Stimulated activated CD4-positive, alpha-beta T cell treated with anti-CD3 and anti-CD28 coated beads, Interleukin-1b, Interleukin-23, amount 100 ng/mL, for 1 hour (primary cell): ENCODE results near the gene TMEM8B.

Experiments
- DNase-seq, 2 donors: peaks; one replicate each; pipeline ENCODE4 v3.0.0-alpha.2; 2020; ENCODE audit warnings: low read depth in 2 of 2

Gene TMEM8B, protein sequence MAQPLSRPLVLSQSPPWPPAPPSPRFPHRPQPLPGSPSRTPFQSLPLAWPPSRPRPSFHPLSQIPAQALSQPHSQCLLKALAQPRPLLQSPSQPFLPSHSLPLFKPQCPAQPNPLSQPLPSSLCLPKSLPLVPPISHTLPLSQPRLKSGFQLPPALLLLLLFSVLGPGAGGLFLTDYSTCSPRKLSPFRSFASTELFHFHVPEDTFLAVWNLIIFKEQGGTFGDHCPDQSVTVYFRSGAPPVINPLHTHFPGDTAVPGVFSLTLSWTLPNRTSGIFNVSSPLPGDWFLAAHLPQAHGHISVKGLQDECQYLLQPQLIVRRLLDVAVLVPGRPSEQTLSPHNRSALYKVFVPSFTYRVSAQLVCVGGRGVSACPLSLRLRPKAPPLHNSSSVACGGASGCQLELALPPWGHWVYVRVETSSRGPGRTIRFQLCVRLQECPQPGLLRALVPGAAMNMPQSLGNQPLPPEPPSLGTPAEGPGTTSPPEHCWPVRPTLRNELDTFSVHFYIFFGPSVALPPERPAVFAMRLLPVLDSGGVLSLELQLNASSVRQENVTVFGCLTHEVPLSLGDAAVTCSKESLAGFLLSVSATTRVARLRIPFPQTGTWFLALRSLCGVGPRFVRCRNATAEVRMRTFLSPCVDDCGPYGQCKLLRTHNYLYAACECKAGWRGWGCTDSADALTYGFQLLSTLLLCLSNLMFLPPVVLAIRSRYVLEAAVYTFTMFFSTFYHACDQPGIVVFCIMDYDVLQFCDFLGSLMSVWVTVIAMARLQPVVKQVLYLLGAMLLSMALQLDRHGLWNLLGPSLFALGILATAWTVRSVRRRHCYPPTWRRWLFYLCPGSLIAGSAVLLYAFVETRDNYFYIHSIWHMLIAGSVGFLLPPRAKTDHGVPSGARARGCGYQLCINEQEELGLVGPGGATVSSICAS

DNA sequence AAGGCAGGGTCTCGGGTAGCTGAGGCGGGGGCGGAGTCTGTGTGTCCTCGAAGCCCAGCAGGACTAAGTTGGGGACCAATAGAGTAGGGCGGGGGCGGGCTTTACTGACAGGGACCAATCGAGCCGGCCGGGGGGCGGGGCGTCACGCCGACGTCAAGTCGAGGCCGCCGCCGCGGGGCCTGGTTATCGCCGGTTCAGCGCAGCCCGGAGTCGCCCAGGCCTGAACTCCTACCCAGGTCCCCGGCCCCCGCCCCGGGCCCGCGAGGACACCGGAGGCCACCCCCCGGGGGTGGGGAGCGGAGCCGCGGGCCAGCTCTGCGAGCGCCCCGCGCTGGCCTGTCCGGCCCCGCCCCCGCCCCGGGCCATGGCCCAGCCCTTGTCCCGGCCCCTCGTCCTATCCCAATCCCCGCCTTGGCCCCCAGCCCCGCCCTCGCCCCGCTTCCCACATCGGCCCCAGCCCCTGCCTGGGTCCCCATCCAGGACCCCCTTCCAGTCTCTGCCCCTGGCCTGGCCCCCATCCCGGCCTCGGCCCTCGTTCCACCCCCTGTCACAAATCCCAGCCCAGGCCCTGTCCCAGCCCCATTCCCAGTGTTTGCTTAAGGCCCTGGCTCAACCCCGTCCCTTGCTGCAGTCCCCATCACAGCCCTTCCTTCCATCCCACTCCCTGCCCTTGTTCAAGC lies at the start of gene TMEM8B:
TSS of gene TMEM8B (plus strand) at position 145 of the 680 bp plus-strand sequence. CDS start at position 365, 220 bp downstream.
- DNase-seq: peak; percentile 86 to 95

DNA sequence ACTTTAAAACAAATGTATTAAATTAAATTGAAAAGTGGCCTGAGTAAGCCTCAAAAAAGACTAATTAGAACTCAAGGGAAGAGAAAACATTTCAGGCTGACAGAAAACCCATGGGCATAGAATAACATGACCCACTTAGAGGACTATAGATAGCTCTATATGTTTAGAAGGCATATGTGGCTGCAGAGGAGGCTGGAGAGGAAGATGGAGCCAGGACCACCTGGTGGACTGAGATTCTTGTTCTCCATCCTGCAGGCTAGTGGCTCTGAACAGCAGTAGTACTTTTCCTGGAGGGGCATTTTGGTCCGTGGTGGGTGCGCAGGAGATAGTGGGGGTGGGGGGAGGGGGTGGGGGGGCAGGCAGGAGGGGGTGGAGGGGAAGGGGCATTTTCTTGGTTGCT lies 48.0 kb upstream of the TMEM8B start:
- no peak for DNase-seq

DNA sequence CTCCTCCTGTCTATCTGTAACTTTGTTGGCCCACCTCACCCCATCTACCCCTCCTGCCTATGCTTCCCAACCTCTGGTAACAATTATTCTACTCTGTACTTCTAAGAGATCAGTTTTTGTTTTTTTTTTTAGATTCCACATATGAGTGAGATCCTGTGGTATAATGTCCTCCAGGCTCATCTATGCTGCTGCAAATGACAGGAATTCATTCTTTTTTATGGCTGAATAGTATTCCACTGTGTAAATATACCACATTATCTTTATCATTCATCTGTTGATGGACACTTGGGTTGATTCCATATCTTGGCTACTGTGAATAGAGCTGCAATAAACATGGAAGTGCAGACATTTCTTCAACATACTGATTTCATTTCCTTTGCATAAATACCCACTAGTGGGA lies 45.6 kb upstream of the TMEM8B start:
- DNase-seq: no peak

DNA sequence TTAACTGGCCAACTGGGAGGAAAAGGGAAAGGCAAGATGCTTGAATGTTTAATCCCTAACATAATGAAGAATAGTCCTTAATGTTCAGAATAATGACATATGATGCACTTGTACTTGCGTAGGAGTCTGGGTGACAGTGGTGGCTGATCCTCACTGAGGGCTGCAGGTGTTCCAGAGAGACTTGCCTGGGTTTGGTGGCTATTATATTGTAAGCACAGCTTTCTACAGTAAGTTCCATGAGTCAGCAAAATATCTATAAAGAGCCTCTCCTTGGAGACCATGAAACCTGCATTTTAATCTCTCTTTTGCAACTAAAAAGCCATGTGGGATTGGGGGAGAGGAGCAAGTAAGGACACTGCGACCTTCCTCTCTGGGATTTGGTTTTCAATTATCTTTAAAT lies 39.5 kb upstream of the TMEM8B start:
- DNase-seq: no peak

DNA sequence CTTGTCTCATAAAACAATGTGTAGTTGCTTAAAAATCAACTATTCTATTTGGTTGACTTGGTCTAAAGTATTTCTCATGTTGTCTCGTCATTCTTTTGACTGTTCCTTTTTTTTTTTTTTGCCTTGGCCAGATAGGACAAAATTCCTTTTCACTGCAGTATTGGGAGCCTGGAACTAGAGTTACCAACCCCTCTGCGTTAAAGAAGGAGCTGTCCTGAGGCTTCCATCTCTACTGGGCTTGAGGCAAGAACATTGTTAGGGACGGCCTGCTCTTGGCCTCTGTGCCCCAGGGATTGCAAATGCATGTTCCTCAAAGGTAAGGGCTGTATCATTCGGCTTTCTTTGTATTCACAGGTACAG lies 39.0 kb upstream of the TMEM8B start:
- no peak for DNase-seq

DNA sequence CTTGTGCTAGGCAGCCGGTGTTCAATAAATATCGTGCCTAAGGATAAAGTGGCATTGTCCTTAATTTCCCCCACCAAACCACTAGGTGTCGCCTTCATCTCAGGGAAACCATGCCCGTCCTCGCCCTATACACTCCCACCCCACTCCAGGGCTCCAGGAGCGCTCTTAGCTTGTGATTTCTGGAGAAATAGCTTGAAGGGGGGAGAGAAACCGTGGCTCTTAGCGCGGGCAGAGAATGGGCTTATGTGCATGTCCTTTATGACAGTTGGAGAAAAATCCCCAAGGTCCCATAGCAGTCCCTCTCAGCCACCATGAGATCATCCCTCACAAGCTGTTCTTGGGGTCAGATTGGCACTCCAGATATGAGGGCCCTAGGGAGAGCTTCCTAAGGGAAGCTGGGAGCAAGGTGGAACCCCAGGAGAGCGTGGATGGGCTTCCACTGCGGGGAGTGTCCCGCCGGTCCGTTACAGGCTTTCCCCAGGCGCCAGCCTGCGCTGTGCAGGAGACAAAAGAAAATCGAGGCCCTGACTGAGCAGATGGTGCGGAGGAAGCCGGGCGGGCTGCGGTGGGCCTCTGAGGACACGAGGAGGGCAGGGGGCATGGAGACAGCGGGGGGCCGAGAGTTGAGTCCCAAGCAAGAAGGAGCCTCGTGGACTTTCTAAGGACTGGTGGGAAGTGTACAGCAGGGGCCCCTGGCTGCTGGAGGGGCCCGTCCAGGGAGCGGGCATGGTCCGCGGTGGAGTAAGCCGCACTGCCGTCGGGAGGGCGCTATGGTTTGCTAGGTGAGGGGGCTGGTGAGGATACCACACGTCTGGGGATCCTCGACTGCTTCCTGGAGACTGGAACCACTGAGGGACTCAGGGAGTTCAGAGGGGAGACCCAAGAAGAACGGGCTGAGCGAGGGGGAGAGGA lies 38.4 kb upstream of the TMEM8B start:
- DNase-seq: peak in 1 of 2 donors; percentile 16

DNA sequence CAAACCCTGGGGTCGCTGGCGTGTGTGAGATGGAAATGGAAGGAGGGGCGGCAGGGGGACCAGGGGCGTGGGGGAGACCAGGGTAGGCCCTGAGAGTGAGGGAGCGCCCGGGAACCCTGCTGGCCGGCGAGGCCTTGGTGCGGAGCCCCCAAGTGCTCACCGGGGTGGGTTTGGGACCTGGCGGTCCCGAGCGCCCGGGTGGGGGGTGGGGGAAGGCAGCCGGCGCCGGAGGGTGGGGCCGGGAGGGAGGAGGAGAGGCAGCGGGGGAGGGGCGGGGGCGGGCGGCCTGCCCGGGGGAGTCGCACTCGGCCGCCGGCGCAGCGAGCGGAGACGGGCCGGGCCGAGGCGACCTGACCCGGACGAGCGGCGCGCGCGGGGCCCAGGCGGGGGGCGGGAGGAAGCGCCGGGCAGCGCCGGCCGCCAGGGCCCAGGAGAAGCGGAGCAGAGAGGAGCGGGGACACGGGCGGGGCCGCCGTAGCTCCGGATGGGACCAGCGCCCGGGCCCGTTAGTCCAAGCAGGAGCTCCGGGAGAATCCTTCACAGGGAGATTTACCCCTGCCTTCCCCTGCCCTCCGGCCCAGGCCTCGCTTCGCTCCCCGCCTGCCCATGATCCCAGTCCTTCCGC lies 37.6 kb upstream of the TMEM8B start, which contains the start of gene NPR2:
TSS of gene NPR2 (plus strand) at position 295 of the 625 bp plus-strand sequence. CDS start 818 bp downstream, outside the sequence.
- DNase-seq: no peak

DNA sequence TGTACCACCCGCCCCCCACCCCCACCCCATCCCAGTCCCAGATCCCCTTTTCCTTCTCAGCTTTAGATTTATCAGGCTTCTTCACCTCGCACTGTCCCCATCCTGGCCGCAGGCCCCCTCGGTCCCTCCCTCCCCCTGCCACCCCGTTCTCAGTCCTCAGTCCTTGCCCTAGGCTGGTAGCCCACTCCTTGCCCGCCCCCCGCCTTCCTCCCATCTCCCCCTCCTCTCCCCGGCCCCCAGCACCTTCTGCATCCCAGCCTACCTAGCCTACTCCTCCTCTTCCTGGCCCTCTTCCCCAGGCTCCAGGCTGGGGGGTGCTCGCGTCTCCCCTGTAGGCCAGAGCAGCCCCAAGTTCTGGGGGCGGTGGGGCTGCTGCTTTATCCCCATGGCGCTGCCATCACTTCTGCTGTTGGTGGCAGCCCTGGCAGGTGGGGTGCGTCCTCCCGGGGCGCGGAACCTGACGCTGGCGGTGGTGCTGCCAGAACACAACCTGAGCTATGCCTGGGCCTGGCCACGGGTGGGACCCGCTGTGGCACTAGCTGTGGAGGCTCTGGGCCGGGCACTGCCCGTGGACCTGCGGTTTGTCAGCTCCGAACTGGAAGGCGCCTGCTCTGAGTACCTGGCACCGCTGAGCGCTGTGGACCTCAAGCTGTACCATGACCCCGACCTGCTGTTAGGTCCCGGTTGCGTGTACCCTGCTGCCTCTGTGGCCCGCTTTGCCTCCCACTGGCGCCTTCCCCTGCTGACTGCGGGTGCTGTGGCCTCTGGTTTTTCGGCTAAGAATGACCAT lies 36.8 kb upstream of the TMEM8B start:
- no peak for DNase-seq

DNA sequence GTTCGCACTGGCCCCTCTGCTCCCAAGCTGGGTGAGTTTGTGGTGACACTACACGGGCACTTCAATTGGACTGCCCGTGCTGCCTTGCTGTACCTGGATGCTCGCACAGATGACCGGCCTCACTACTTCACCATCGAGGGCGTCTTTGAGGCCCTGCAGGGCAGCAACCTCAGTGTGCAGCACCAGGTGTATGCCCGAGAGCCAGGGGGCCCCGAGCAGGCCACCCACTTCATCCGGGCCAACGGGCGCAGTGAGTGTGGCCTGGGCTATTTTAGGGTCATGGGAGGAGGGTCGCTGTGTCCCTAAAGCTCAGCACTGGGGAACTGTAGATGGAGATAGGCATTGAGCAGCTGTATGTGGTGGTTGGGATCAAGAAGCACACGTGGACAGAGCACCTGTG lies 36.2 kb upstream of the TMEM8B start:
- DNase-seq: no peak

DNA sequence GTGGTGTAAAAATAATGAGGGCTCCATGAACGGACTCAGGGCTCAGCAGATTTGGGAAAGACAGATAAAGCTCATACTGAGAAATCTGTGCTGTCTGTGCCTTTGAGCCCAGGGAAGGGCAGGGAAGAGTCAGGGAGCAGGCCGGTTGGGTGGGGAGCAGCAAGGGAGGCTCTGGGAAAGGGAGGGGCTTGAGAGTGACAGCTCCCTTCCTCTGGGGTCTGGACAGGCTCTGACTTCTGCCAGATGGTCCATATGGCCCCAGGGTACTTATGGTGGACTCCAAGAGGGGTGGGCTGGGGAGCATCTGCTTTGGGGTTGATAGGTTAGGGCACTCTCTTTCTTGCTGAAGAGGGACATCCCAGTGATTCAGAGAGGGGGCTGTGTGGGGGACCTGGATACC lies 35.6 kb upstream of the TMEM8B start:
- no peak for DNase-seq

DNA sequence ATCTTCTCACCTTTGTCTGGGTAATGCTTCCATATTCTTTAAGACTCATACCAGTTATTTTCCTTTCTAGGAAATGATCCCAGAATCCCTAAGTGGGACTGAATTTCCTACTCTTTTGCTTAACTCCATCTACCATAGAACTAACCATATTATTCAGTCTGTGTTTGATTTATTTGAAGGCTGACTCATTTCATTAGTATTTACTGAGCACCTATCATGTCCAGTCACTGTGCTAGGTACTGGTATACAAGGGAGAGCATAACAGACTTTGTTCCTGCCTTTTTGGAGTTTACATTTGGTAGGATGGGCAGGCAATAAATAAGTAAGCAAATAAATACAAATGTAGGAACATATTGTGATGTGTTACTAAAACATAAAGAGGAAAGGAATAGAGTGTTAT lies 33.3 kb upstream of the TMEM8B start:
- no peak for DNase-seq

DNA sequence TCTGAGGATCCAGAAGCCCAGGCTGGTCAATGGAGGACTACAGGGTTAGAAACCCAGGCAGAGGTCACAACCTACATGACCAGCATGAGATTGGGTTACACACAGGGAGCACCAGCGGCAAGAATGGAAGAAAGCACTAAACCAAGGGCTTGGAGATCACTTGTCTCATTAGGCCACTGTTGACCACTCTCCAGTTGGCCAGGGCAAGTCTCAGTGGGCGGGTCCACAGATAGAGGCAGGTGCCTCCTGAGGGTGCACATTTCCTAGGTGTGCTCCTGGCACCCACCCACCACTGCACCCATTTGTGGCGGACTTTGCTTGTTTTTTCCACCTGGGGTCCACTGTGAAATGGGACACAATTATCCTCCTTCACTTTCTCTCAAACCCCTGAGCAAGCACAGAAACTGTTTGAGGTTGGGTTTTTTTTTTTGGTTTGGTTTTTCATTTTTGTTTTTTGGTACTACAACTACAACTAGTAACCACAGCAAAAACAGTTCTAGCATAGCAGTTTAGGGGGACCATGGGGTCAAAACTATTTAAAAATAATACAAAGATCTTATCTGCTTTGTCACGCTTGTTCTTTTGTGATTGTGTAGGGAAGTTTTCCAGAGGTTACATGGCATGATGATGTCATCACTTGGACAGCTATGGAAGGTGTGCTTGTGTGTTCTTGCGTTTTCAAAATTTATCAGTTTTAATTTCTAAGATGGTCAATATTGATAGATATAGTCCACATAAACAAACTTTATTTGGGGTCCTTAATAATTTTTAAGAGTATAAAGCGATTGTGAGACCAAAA lies 31.5 kb upstream of the TMEM8B start:
- DNase-seq: no peak

DNA sequence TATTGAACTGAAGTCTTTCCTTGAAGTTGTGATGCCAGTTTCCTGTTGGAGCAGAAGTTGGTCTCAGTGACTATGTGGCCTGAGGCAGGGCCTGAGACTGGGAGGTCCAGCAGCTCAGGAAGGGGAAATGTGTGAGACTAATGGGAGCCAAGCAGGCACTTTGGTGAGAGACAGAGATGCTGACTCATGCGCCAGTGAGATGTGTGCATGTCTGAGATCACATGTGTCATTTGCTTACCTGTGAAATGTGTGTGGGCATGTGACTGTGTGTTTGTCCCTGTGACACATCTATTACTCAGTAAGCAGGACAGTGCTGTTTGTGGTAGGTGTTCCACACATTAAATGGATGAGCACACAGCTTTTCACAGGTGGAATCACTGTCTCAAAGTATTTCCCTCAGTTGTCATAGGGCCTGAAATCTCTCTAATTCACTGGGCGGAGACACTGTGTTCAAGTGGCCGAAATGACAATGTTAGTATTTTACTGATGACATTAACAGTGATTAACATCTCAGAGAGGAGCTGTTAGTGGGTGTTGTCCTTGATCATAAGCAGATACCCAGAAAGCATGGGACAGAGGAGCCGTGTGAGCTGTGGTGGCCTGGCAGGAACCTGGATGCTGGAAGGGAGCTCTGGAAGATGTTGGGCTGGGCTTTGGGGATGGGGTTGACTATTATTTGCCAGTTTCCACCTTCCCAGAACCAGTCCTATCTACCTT lies 30.2 kb upstream of the TMEM8B start:
- peak in 1 of 2 donors; percentile 27 for DNase-seq

DNA sequence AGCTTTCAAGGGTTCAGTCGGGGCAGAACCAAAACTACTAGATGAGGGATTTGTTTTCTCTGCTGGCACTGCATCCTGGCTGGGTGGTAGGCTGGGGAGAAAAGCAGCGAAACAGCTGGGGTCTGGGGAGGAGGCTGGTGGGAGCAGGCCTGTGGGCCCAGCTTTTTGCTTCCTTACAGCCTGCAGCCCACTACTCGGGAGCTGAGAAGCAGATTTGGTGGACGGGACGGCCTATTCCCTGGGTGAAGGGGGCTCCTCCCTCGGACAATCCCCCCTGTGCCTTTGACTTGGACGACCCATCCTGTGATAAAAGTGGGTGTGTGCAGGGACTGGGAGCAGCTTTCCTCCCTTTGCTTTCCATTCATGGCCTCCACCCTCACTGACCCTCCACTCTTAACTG lies 28.5 kb upstream of the TMEM8B start:
- no peak for DNase-seq

DNA sequence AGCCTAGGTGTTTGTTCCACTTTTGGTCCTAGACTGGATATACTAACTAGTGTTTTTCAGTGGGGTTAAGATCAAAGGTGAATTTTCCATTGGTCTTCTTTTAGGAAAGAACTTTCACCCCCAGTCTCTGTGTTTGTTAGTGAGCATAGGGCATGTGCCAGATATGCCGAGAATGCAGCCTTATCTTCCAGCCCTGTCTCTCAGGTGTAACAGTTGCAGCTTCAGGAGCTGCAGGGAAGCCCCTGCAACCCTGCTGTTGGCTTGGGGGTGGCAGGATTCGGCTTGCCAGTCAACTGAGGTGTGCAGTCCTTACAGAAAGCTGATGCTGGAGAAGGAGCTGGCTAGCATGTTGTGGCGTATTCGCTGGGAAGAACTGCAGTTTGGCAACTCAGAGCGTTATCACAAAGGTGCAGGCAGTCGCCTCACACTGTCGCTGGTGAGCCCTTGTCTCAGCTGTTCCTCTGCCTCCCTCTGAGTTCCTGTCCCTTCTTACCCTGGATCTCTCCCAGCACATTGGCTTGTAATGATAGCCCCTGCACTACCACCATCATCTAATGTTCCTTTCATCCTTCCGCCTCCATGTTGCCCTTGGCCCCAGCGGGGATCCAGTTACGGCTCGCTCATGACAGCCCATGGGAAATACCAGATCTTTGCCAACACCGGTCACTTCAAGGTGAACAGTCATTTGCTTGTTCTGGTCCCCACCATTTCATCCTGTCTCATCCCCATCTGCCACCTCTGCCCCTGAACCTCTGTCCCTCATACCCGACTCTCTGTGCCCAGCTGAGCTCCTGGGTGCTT lies 27.5 kb upstream of the TMEM8B start:
- DNase-seq: no peak

DNA sequence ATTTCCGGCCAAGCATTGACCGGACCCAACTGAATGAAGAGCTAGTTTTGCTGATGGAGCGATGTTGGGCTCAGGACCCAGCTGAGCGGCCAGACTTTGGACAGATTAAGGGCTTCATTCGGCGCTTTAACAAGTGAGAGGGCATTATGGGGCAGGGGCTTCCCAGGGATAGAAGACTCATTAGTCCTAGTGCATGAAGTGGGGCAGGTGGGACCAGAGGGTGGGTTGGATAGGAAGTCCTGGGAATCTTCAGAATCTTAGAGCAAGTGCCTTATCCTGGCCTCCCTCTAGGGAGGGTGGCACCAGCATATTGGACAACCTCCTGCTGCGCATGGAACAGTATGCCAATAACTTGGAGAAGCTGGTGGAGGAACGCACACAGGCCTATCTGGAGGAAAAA lies 22.9 kb upstream of the TMEM8B start:
- no peak for DNase-seq

DNA sequence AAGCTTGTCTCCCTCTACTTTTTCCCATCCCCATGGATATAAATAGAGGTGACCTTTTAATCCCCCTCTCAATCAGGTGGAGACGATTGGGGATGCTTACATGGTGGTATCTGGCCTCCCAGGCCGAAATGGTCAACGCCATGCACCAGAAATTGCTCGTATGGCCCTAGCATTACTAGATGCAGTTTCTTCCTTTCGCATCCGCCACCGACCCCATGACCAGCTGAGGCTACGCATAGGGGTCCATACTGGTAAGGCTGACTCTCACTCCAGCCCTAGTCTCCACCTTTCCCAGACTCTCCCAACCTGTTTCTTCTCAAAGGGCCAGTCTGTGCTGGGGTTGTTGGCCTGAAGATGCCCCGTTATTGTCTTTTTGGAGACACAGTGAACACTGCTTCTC lies 20.6 kb upstream of the TMEM8B start:
- DNase-seq: no peak
